WTC11 (cell line): ENCODE data around the gene SEMG2.

ENCODE experiments used
- CBFB ChIP-seq: sonication (generic); formaldehyde crosslinking; IDR thresholded peaks from 2 replicates; pipeline ENCODE4 v1.8.1; 2022; ENCODE audit warnings: mild to moderate bottlenecking, low read depth, missing genetic modification reagents
- CTCF ChIP-seq: fragments of 200-600 bp; IDR thresholded peaks from 2 replicates; pipeline ENCODE4 v1.8.0; 2022; ENCODE audit warnings: antibody characterized with exemption
- ELF4 ChIP-seq: sonication (generic); formaldehyde crosslinking; IDR thresholded peaks from 2 replicates; pipeline ENCODE4 v1.8.1; 2022; ENCODE audit warnings: low read depth, mild to moderate bottlenecking, moderate library complexity, missing genetic modification reagents
- ESRRA ChIP-seq: sonication (generic); formaldehyde crosslinking; IDR thresholded peaks from 2 replicates; pipeline ENCODE4 v1.8.1; 2022; ENCODE audit warnings: mild to moderate bottlenecking, missing genetic modification reagents, borderline replicate concordance
- FOXJ3 ChIP-seq: sonication (generic); formaldehyde crosslinking; IDR thresholded peaks from 2 replicates; pipeline ENCODE4 v1.9.0; 2021; ENCODE audit warnings: missing genetic modification reagents, mild to moderate bottlenecking, borderline replicate concordance
- HMGXB4 ChIP-seq: sonication (generic); formaldehyde crosslinking; IDR thresholded peaks from 2 replicates; pipeline ENCODE4 v1.8.1; 2023; ENCODE audit warnings: mild to moderate bottlenecking, moderate library complexity, missing genetic modification reagents
- IRF1 ChIP-seq: sonication (generic); formaldehyde crosslinking; IDR thresholded peaks from 2 replicates; pipeline ENCODE4 v1.8.0; 2023; ENCODE audit warnings: missing genetic modification reagents
- JUN ChIP-seq: sonication (generic); formaldehyde crosslinking; IDR thresholded peaks from 2 replicates; pipeline ENCODE4 v1.8.0; 2023; ENCODE audit warnings: mild to moderate bottlenecking, missing genetic modification reagents
- MAX ChIP-seq: sonication (generic); formaldehyde crosslinking; IDR thresholded peaks from 2 replicates; pipeline ENCODE4 v1.8.0; 2022; ENCODE audit warnings: mild to moderate bottlenecking, missing genetic modification reagents
- NR1H2 ChIP-seq: sonication (generic); formaldehyde crosslinking; IDR thresholded peaks from 2 replicates; pipeline ENCODE4 v1.9.0; 2021; ENCODE audit warnings: mild to moderate bottlenecking, moderate library complexity, missing genetic modification reagents
- NR2C2 ChIP-seq: sonication (generic); formaldehyde crosslinking; IDR thresholded peaks from 2 replicates; pipeline ENCODE4 v1.8.0; 2022; ENCODE audit warnings: mild to moderate bottlenecking, missing genetic modification reagents
- TEAD4 ChIP-seq: sonication (generic); formaldehyde crosslinking; IDR thresholded peaks from 2 replicates; pipeline ENCODE4 v1.8.0; 2022; ENCODE audit warnings: mild to moderate bottlenecking, missing genetic modification reagents
- USF1 ChIP-seq: sonication (generic); formaldehyde crosslinking; IDR thresholded peaks from 2 replicates; pipeline ENCODE4 v1.8.0; 2022; ENCODE audit warnings: mild to moderate bottlenecking, missing genetic modification reagents
- ZNF512 ChIP-seq: sonication (generic); formaldehyde crosslinking; IDR thresholded peaks from 2 replicates; pipeline ENCODE4 v1.8.1; 2022; ENCODE audit warnings: missing genetic modification reagents, borderline replicate concordance

GRCh38 chr20:45223136-45223535, 2.0 kb downstream of the SEMG2 start:
- TF ChIP-seq CTCF (no peak), HMGXB4 (no peak), JUN (CRISPR knock-in tag) (no peak), NR2C2 (no peak), ELF4 (CRISPR knock-in tag) (no peak), FOXJ3 (no peak), TEAD4 (CRISPR knock-in tag) (no peak), USF1 (CRISPR knock-in tag) (no peak), IRF1 (no peak), NR1H2 (CRISPR knock-in tag) (no peak), ESRRA (CRISPR knock-in tag) (no peak), MAX (CRISPR knock-in tag) (no peak), CBFB (CRISPR knock-in tag) (no peak), ZNF512 (CRISPR knock-in tag) (no peak)
